Mucosa of descending colon (tissue), 3 donors: ENCODE results near the gene CSNK1A1. TPM values are rescaled to one million over a fixed set of nuclear protein-coding genes. Genes with fewer than 3 reads are reported as not detected.
"Not testable (repeated sequence)": the region's sequence is repeated elsewhere in the genome, so short reads cannot be mapped to it uniquely, and the experiment has no call there.

Experiments used
- ATAC-seq: fragments of 200-7000 bp; cut with Tn5 transposase; one replicate; pipeline ENCODE4 v1.9.1; 2020; ENCODE audit warnings: mild to moderate bottlenecking, moderate library complexity
- DNase-seq, 3 donors: peaks; one replicate each; pipeline ENCODE4 v3.0.0-alpha.2; 2020
- H3K36me3 ChIP-seq: fragments of 200-600 bp; one replicate; pipeline ENCODE4 v1.8.0; 2021; ENCODE audit warnings: low read depth, mild to moderate bottlenecking
- H3K4me1 ChIP-seq: fragments of 200-600 bp; one replicate; pipeline ENCODE4 v1.8.0; 2021; ENCODE audit warnings: low read depth, mild to moderate bottlenecking
- H3K4me3 ChIP-seq: fragments of 200-600 bp; one replicate; pipeline ENCODE4 v1.8.0; 2021; ENCODE audit warnings: mild to moderate bottlenecking
- H3K9me3 ChIP-seq: fragments of 200-600 bp; one replicate; pipeline ENCODE4 v1.8.0; 2021; ENCODE audit warnings: mild to moderate bottlenecking
- intact Hi-C, 2 donors: fragments of 100-400 bp; cut with DNase I in 1 of 2; cut with micrococcal nuclease in 1 of 2; formaldehyde crosslinking; loops; one replicate each; pipeline versions ENCODE4 v1.11.0 to v1.11.1; 2022; cut with DNase I, micrococcal nuclease
- total RNA-seq, 3 donors: library from RNA; stranded (reverse); fragmentation: NEBNext Ultra II Directional in 2 of 3; extraction: Animal tissue kit (Norgen Biotek cat#: 25700) in 2 of 3; gene quantifications; one replicate each; pipeline versions ENCODE4 v1.2.1 to v1.2.4, GENCODE V29; 2021 to 2023
- TF ChIP-seq, protein P1 (sequence below): fragments of 200-600 bp; IDR thresholded peaks from one replicate; pipeline ENCODE4 v1.8.0; 2022; ENCODE audit warnings: antibody characterized with exemption, mild to moderate bottlenecking
- donor health status: DM: no; HTN: no; CAD: no; lungs with moderate emphysema.
- donor health status: DM: no; HTN: no; CAD: no.
- donor health status: DM: no; HTN: yes; CAD: no.

The CSNK1A1 gene
- total RNA-seq, 3 donors from 2014 or later = 200 to 233 (median 224) TPM

DNA sequence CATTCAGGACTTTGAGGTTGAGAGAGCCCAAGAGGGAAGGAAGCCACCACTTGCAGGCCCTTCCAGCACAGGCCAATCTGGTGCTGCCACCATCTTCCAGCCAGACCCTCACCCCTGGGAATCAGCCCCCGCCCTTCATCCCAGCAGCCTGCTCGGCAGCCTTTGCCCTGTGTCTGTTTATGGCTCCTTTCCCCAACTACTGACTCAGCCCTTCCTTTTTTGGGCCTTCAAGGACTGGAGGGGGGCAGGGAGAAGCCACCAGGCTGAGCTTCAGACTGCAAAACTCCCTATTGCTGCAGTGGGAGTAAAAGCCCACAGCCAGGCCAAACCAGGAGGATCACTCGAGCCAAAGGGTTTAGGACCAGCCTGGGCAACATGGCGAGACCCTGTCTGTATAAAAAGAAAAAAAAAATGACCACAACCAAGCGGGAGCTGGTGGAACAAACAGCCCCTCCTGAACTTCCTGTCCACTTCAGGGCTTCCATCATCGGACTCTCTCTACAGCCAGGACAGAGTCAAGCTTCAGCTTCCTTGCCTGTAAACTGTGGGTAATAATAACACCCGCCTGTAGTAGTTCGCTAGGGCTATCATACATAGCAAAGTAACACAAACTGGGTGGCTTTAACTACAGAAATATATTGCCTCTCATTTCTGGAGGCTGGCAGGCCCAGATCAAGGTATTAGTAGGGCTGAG, 86.3 kb downstream of the CSNK1A1 start:
- H3K9me3 ChIP-seq = no peaks in the 10 kb centered on the region
- TF ChIP-seq, protein P1, sequence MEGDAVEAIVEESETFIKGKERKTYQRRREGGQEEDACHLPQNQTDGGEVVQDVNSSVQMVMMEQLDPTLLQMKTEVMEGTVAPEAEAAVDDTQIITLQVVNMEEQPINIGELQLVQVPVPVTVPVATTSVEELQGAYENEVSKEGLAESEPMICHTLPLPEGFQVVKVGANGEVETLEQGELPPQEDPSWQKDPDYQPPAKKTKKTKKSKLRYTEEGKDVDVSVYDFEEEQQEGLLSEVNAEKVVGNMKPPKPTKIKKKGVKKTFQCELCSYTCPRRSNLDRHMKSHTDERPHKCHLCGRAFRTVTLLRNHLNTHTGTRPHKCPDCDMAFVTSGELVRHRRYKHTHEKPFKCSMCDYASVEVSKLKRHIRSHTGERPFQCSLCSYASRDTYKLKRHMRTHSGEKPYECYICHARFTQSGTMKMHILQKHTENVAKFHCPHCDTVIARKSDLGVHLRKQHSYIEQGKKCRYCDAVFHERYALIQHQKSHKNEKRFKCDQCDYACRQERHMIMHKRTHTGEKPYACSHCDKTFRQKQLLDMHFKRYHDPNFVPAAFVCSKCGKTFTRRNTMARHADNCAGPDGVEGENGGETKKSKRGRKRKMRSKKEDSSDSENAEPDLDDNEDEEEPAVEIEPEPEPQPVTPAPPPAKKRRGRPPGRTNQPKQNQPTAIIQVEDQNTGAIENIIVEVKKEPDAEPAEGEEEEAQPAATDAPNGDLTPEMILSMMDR = no peak
- H3K36me3 ChIP-seq = no peaks in the 10 kb centered on the region
- peaks cover 36% of the 10 kb centered on the region for H3K4me1 ChIP-seq
- ATAC-seq (peak; percentile 78), DNase-seq (peak; percentile 74 to 79 (median 74))
- intact Hi-C loops = no loop called here
- H3K4me3 ChIP-seq = no peak overlapping the region

DNA sequence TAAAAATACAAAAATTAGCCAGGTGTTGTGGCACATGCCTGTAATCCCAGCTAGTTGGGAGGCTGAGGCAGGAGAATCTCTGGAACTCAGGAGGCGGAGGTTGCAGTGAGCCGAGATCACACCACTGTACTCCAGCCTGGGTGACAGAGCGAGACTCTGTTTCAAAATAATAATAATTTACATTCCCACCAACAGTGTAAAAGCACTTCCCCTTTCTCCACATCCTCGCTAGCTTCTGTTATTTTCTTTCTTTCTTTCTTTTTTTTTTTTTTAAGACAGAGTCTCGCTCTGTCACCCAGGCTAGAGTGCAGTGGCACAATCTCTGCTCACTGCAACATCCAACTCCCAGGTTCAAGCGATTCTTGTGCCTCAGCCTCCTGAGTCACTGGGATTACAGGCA, 89.3 kb downstream of the CSNK1A1 start:
- H3K9me3 ChIP-seq, intact Hi-C loops, H3K36me3 ChIP-seq, DNase-seq, ATAC-seq, H3K4me3 ChIP-seq: not testable (repeated sequence)
- peaks cover 31% of the 10 kb centered on the region for H3K4me1 ChIP-seq

DNA sequence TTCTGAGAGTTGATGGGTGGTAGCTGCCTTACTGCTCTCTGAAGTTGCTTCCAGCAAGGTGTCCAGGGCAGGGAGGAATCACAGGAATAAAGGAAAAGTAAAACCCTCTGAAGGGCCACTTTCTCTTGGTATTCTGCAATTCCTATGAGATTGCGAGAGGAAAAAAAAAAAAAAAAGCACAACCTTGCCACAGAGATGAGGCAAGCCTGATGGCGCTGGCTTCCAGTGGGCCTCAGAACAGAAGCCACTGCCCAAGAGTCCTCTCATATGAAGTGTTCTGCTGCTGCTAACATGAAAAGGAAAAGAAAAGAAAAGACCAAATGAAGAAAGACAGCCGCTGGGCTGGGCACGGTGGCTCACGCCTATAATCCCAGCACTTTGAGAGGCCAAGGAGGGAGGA, 91.3 kb downstream of the CSNK1A1 start:
- Histone ChIP-seq H3K36me3 (no peaks in the 10 kb centered on the region), H3K4me1 (peaks cover 13% of the 10 kb centered on the region), H3K9me3 (no peaks in the 10 kb centered on the region), H3K4me3 (no peak overlapping the region)
- TF ChIP-seq, protein P1 = no peak
- no peak for ATAC-seq
- intact Hi-C loops = no loop called here
- DNase-seq = no peak

DNA sequence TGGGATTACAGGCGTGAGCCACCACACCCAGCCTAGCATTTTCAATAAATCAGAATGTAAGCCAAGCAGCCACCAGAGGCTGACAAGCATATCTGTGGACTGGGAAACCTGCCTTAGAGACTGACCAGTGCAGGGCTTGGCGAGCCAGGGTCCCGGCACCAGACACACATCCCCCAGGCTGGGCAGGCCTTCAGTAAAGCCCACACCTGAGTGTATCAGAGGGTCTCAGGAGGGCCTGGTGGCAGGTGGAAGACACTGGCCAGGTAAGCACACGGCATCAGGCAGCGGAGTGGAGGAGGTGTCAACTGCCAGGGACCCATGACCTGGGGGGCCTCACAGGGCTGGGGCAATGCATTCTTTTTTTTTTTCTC, 93.9 kb downstream of the CSNK1A1 start:
- ATAC-seq (no peak), DNase-seq (no peak)
- TF ChIP-seq, protein P1 = no peak
- intact Hi-C loops = no loop called here
- Histone ChIP-seq H3K36me3 (no peaks in the 10 kb centered on the region), H3K4me3 (no peak overlapping the region), H3K4me1 (peaks cover 21% of the 10 kb centered on the region), H3K9me3 (no peaks in the 10 kb centered on the region)

DNA sequence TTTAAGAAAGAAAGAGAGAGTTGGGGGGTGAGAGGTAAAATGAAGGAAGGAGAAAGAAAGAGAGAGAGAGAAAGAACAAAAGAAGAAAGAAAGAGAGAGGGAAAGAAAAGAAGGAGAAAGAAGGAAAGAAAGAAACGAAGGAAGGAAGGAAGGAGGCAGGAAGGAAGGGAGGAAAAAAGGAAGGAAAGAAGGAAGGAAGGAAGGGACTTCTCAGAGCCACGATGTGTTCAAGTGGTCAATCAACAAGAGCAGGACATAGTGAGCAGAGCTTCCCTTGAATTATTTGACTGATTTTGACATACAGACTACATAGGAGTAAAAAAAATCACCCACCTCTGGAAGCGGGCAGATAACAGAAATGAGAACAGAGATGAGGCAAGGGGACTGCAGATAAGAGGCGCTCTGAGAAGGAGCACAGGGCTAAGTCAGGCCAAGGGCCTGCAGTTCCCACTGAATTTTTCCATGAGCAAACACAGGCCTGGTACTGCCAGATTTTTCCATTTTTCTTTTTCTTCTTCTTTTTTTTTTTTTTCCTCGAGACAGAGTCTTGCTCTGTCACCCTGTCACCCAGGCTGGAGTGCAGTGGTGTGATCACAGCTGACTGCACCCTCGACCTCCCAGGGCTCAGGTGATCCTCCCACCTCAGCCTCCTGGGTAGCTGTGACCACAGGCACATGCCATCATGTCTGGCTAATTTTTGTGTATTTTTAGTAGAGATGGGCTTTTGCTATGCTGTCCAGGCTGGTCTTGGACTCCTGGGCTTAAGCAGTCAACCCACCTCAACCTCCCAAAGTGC, 94.4 kb downstream of the CSNK1A1 start:
- intact Hi-C loops = no loop called here
- DNase-seq (no peak), ATAC-seq (no peak)
- peaks cover 26% of the 10 kb centered on the region for H3K4me1 ChIP-seq
- H3K9me3 ChIP-seq = no peaks in the 10 kb centered on the region
- H3K4me3 ChIP-seq = no peak overlapping the region
- TF ChIP-seq, protein P1 = no peak
- no peaks in the 10 kb centered on the region for H3K36me3 ChIP-seq

DNA sequence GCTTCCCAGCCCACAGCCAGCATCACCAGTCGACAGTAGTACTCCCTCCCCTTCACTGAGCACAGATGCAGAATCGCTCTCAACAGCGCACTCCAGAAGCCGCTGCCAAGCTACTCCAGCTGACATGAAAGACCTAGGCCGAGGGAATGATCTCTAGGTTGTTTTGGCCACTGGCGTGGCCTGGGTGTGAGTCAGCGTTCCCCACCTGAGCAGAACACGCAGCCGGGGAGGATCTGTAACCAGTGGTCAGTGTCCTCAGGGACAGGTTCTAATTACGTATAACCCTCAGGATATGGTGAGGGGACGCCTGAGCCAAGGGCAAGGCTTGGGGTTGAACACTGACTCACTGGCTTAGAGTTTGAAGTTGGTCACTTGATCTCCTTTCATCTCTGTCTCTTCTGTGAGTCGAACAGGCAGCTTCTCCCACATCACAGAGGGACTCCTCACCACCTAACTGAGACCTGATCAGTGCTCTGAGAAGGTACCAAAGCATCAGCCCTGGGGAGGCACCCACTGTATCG, 95.3 kb downstream of the CSNK1A1 start:
- intact Hi-C loops = no loop called here
- peaks cover 35% of the 10 kb centered on the region for H3K4me1 ChIP-seq
- DNase-seq (no peak), ATAC-seq (no peak)
- no peaks in the 10 kb centered on the region for H3K36me3 ChIP-seq
- H3K9me3 ChIP-seq = no peaks in the 10 kb centered on the region
- TF ChIP-seq, protein P1 = no peak
- no peak overlapping the region for H3K4me3 ChIP-seq
